ENCODE measurements around the gene COL9A3. TPM values are rescaled to one million over a fixed set of nuclear protein-coding genes. Genes with fewer than 3 reads are reported as not detected.

Gene COL9A3
- total RNA-seq, 1 experiment from 2014 or later = 46.6 TPM

GRCh38 chr20:62830821-62831220 lies 14.0 kb downstream of the COL9A3 start:
- ATAC-seq = no peak
- H3K4me3 ChIP-seq (ENCODE audit: low read depth in 2 of 2, low read length in 2 of 2) = no peak overlapping the region
- H3K36me3 ChIP-seq (ENCODE audit: control insufficient read depth, insufficient read depth, low read length) = no peaks in the 10 kb centered on the region
- H3K9me3 ChIP-seq (ENCODE audit: control insufficient read depth, insufficient read depth, low read depth, low read length) = no peaks in the 10 kb centered on the region
- no peaks in the 10 kb centered on the region for H3K27me3 ChIP-seq (ENCODE audit: control insufficient read depth, insufficient read depth, low read length)
- no TSS peak for BruUV-seq (replicated peaks)
- no peak overlapping the region for H3K27ac ChIP-seq (ENCODE audit: low read length)
- POLR2A ChIA-PET = no interaction called here
- TF ChIP-seq POLR2AphosphoS5 (IDR thresholded peaks at IDR 0.05; ENCODE audit: low read depth, low read length) = no peak
- no peak for TF ChIP-seq TCF7L2 (IDR thresholded peaks at IDR 0.05; ENCODE audit: low read depth, low read length)
- no peak for TF ChIP-seq REST (IDR thresholded peaks at IDR 0.05; ENCODE audit: insufficient read depth in 1 of 2, low read depth in 2 of 2, low read length in 1 of 2)
- no peak for TF ChIP-seq SIN3A (IDR thresholded peaks at IDR 0.05; ENCODE audit: borderline replicate concordance, insufficient read depth, low read depth, low read length)
- TF ChIP-seq CTCF (IDR thresholded peaks at IDR 0.05) = no peak
- intact Hi-C loops (cut with micrococcal nuclease; ENCODE audit: unreplicated experiment) = no loop called here
- peaks cover 8% of the 10 kb centered on the region for H3K4me1 ChIP-seq (ENCODE audit: control insufficient read depth, insufficient read depth, low read length)
- in situ Hi-C loops (cut with HindIII; ENCODE audit: low pct_unique_long_range_greater_than_20kb, low sequenced_read_pairs) = no loop called here
- DNase-seq (ENCODE audit: low read depth, low spot score) = no peak
- CTCF ChIA-PET = no interaction called here

GRCh38 chr20:62831361-62831788 lies 14.5 kb downstream of the COL9A3 start:
- ChIA-PET POLR2A (interaction anchor here (0.5 kb wide), 1 partner anchor 64 kb away, joined by 3 read pairs; no protein-coding TSS in a partner anchor), CTCF (no interaction called here)
- TF ChIP-seq TCF7L2 (IDR thresholded peaks at IDR 0.05; ENCODE audit: low read depth, low read length) (no peak), SIN3A (IDR thresholded peaks at IDR 0.05; ENCODE audit: borderline replicate concordance, insufficient read depth, low read depth, low read length) (no peak), CTCF (IDR thresholded peaks at IDR 0.05) (no peak), POLR2AphosphoS5 (IDR thresholded peaks at IDR 0.05; ENCODE audit: low read depth, low read length) (no peak), REST (IDR thresholded peaks at IDR 0.05; ENCODE audit: insufficient read depth in 1 of 2, low read depth in 2 of 2, low read length in 1 of 2) (no peak)
- Histone ChIP-seq H3K4me1 (ENCODE audit: control insufficient read depth, insufficient read depth, low read length) (peaks cover 8% of the 10 kb centered on the region), H3K4me3 (ENCODE audit: low read depth in 2 of 2, low read length in 2 of 2) (no peak overlapping the region), H3K36me3 (ENCODE audit: control insufficient read depth, insufficient read depth, low read length) (no peaks in the 10 kb centered on the region), H3K27me3 (ENCODE audit: control insufficient read depth, insufficient read depth, low read length) (no peaks in the 10 kb centered on the region), H3K9me3 (ENCODE audit: control insufficient read depth, insufficient read depth, low read depth, low read length) (no peaks in the 10 kb centered on the region), H3K27ac (ENCODE audit: low read length) (no peak overlapping the region)
- no TSS peak for BruUV-seq (replicated peaks)
- intact Hi-C loops (cut with micrococcal nuclease; ENCODE audit: unreplicated experiment) = no loop called here
- DNase-seq (ENCODE audit: low read depth, low spot score) (no peak), ATAC-seq (no peak)
- in situ Hi-C loops (cut with HindIII; ENCODE audit: low pct_unique_long_range_greater_than_20kb, low sequenced_read_pairs) = no loop called here
